ENCODE results near the gene PLCB4. TPM values are rescaled to one million over a fixed set of nuclear protein-coding genes. Genes with fewer than 3 reads are reported as not detected.

Gene PLCB4
- polyA plus RNA-seq, 1 donor (not counting 4 experiments of a cell fraction or from before 2014, with no cell fraction given) = 4.1 TPM

GRCh38 chr20:9498322-9498721 is 429.4 kb downstream of the PLCB4 start:
- dilution Hi-C loops (cut with MboI; ENCODE audit: extremely low pct_ligation_motif_present, low sequenced_read_pairs) = no loop called here
- Histone ChIP-seq H4K20me1 (ENCODE audit: control insufficient read depth, extremely low read depth, insufficient read depth, low read length) (no peaks in the 10 kb centered on the region), H3K9ac (ENCODE audit: control insufficient read depth, extremely low read depth, insufficient read depth, low read length) (no peak overlapping the region), H2AFZ (ENCODE audit: control insufficient read depth, low read length) (no peak overlapping the region), H3K9me3 (ENCODE audit: control insufficient read depth, low read depth, low read length) (no peaks in the 10 kb centered on the region), H3K4me2 (ENCODE audit: control insufficient read depth, extremely low read depth, insufficient read depth, low read depth, low read length) (no peak overlapping the region), H3K4me3 (ENCODE audit: control insufficient read depth in 2 of 3, extremely low read depth in 1 of 3, insufficient read depth in 2 of 3, low read depth in 1 of 3, low read length in 3 of 3) (no peak overlapping the region), H3K79me2 (ENCODE audit: control insufficient read depth, insufficient read depth, low read length) (no peaks in the 10 kb centered on the region), H3K9me1 (ENCODE audit: control insufficient read depth, extremely low read depth, insufficient read depth, low read length) (no peaks in the 10 kb centered on the region), H3K27me3 (ENCODE audit: control insufficient read depth, extremely low read depth, insufficient read depth, low read length) (no peaks in the 10 kb centered on the region), H3K4me1 (ENCODE audit: control insufficient read depth, extremely low read depth, insufficient read depth, low read length) (no peaks in the 10 kb centered on the region), H3K27ac (ENCODE audit: control insufficient read depth, insufficient read depth, low read length) (no peak overlapping the region), H3K36me3 (ENCODE audit: control insufficient read depth in 2 of 2, extremely low read depth in 1 of 2, insufficient read depth in 2 of 2, low read length in 2 of 2) (no peaks in the 10 kb centered on the region)
- no peak for FAIRE-seq
- TF ChIP-seq CTCF (optimal IDR thresholded peaks at IDR 0.05 in 1 of 3, IDR thresholded peaks at IDR 0.05 in 1 of 3, conservative IDR thresholded peaks at IDR 0.05 in 1 of 3; ENCODE audit: extremely low read depth in 1 of 3, insufficient read depth in 2 of 3, low read length in 3 of 3) (no peak), EZH2 (IDR thresholded peaks at IDR 0.05; ENCODE audit: low read length) (no peak)
- no peak for DNase-seq (ENCODE audit: low read depth, low spot score)

- H3K79me2 ChIP-seq (ENCODE audit: control insufficient read depth, insufficient read depth, low read length) = no peaks in the 10 kb centered on the region
- no peaks in the 10 kb centered on the region for H3K9me1 ChIP-seq (ENCODE audit: control insufficient read depth, extremely low read depth, insufficient read depth, low read length)
- no peak overlapping the region for H3K27ac ChIP-seq (ENCODE audit: control insufficient read depth, insufficient read depth, low read length)
- dilution Hi-C loops (cut with MboI; ENCODE audit: extremely low pct_ligation_motif_present, low sequenced_read_pairs) = no loop called here
- H4K20me1 ChIP-seq (ENCODE audit: control insufficient read depth, extremely low read depth, insufficient read depth, low read length) = no peaks in the 10 kb centered on the region
- H3K4me2 ChIP-seq (ENCODE audit: control insufficient read depth, extremely low read depth, insufficient read depth, low read depth, low read length) = no peak overlapping the region
- no peak for TF ChIP-seq CTCF (optimal IDR thresholded peaks at IDR 0.05 in 1 of 3, IDR thresholded peaks at IDR 0.05 in 1 of 3, conservative IDR thresholded peaks at IDR 0.05 in 1 of 3; ENCODE audit: extremely low read depth in 1 of 3, insufficient read depth in 2 of 3, low read length in 3 of 3)
- TF ChIP-seq EZH2 (IDR thresholded peaks at IDR 0.05; ENCODE audit: low read length) = no peak
- DNase-seq (ENCODE audit: low read depth, low spot score) = no peak
- no peak overlapping the region for H3K9ac ChIP-seq (ENCODE audit: control insufficient read depth, extremely low read depth, insufficient read depth, low read length)
- H2AFZ ChIP-seq (ENCODE audit: control insufficient read depth, low read length) = no peak overlapping the region
- H3K27me3 ChIP-seq (ENCODE audit: control insufficient read depth, extremely low read depth, insufficient read depth, low read length) = no peaks in the 10 kb centered on the region
- H3K4me1 ChIP-seq (ENCODE audit: control insufficient read depth, extremely low read depth, insufficient read depth, low read length) = no peaks in the 10 kb centered on the region
- no peak for FAIRE-seq
- no peak overlapping the region for H3K4me3 ChIP-seq (ENCODE audit: control insufficient read depth in 2 of 3, extremely low read depth in 1 of 3, insufficient read depth in 2 of 3, low read depth in 1 of 3, low read length in 3 of 3)
- no peaks in the 10 kb centered on the region for H3K36me3 ChIP-seq (ENCODE audit: control insufficient read depth in 2 of 2, extremely low read depth in 1 of 2, insufficient read depth in 2 of 2, low read length in 2 of 2)
- H3K9me3 ChIP-seq (ENCODE audit: control insufficient read depth, low read depth, low read length) = no peaks in the 10 kb centered on the region
Observed at GRCh38 chr20:9499126-9499899, 430.4 kb downstream of the PLCB4 start.
